ENCODE data around the gene HLA-DOA. TPM values are rescaled to one million over a fixed set of nuclear protein-coding genes. Genes with fewer than 3 reads are reported as not detected.
A peak's percentile ranks its signal among the peaks of the same experiment; 100 is the strongest.

HLA-DOA gene
- total and polyA plus RNA-seq, 5 experiments from 2014 or later, result 26.4 to 61.0 (median 50.7) TPM

GRCh38 chr6:32969685-32970412 is 39.5 kb downstream of the HLA-DOA start:
- H3K4me1 Mint-ChIP-seq, result peaks cover 32 to 57% (median 44%) of the 10 kb centered on the region in 4 donors
- peaks cover 13 to 26% (median 24%) of the 10 kb centered on the region in 3 donors for H3K36me3 Mint-ChIP-seq
- POLR2A ChIA-PET, result interaction anchor here (0.7 to 21.1 kb wide), 16 partner anchors 8 to 1067 kb away, joined by 3 to 510 read pairs (median 11); partner anchors contain the start of genes GPSM3, HLA-DMA, HLA-DMB and HLA-DPA1
- peak in 9 of 10 donors; percentile 45 to 79 (median 61) for DNase-seq
- ATAC-seq, result no peak
- peaks cover 0 to 2% (median 0%) of the 10 kb centered on the region in 5 donors for H3K27me3 Mint-ChIP-seq
- peak overlapping the region; percentile 78 to 99 (median 92) for H3K4me3 Mint-ChIP-seq
- H3K27ac Mint-ChIP-seq, result peak overlapping the region; percentile 91 to 100 (median 97)
- no peaks in the 10 kb centered on the region for H3K9me3 Mint-ChIP-seq

- Mint-ChIP-seq H3K4me1 (peaks cover 33 to 57% (median 42%) of the 10 kb centered on the region in 4 donors), H3K27me3 (peaks cover 0 to 2% (median 0%) of the 10 kb centered on the region in 5 donors), H3K4me3 (peak overlapping the region; percentile 78 to 99 (median 92)), H3K36me3 (peaks cover 13 to 18% (median 18%) of the 10 kb centered on the region in 3 donors), H3K9me3 (no peaks in the 10 kb centered on the region), H3K27ac (peak overlapping the region; percentile 91 to 100 (median 98))
- peak in 9 of 10 donors; percentile 38 to 75 (median 48) for DNase-seq
- ATAC-seq, result no peak
- POLR2A ChIA-PET, result interaction anchor here (0.5 to 21.1 kb wide), 16 partner anchors 9 to 1067 kb away, joined by 3 to 510 read pairs (median 8); partner anchors contain the start of genes HLA-DMA, HLA-DMB, PSMB8 and PSMB9
Observed at GRCh38 chr6:32968867-32969684, 40.3 kb downstream of the HLA-DOA start.

GRCh38 chr6:32968093-32968866 is 41.1 kb downstream of the HLA-DOA start, which contains the start of gene BRD2:
Gene BRD2 (plus strand): TSS chr6:32968594. CDS start chr6:32972899, 4,305 bp downstream.
- H3K4me3 Mint-ChIP-seq, result peak within 1 kb of the TSS; percentile 78 to 99 (median 92)
- no peaks in the 10 kb centered on the region for H3K9me3 Mint-ChIP-seq
- H3K36me3 Mint-ChIP-seq, result peaks cover 6 to 11% (median 10%) of the 10 kb centered on the region in 3 donors
- H3K4me1 Mint-ChIP-seq, result peaks cover 36 to 53% (median 41%) of the 10 kb centered on the region in 4 donors
- POLR2A ChIA-PET, result interaction anchor here (0.5 to 21.1 kb wide), 16 partner anchors 10 to 773 kb away, joined by 3 to 510 read pairs (median 6); partner anchors contain the start of genes HLA-DMA, HLA-DMB, PSMB8 and PSMB9
- DNase-seq (peak; percentile 92 to 99 (median 96)), ATAC-seq (peak; percentile 41 to 49)
- peak within 1 kb of the TSS; percentile 91 to 100 (median 98) for H3K27ac Mint-ChIP-seq
- H3K27me3 Mint-ChIP-seq, result peaks cover 0 to 2% (median 0%) of the 10 kb centered on the region in 5 donors

- peak in 3 of 10 donors; percentile 17 to 33 (median 30) for DNase-seq
- peaks cover 40 to 56% (median 43%) of the 10 kb centered on the region in 4 donors for H3K4me1 Mint-ChIP-seq
Observed at GRCh38 chr6:32967151-32968091, 42.0 kb downstream of the HLA-DOA start.

GRCh38 chr6:32964776-32965175 is 44.6 kb downstream of the HLA-DOA start:
- Mint-ChIP-seq H3K9me3 (no peaks in the 10 kb centered on the region), H3K36me3 (no peaks in the 10 kb centered on the region), H3K4me1 (peaks cover 43 to 70% (median 60%) of the 10 kb centered on the region in 4 donors), H3K27me3 (peaks cover 0 to 2% (median 0%) of the 10 kb centered on the region in 5 donors), H3K4me3 (peak overlapping the region in 3 of 10 donors; percentile 4 to 66 (median 8)), H3K27ac (peak overlapping the region in 9 of 10 donors; percentile 11 to 96 (median 83))
- POLR2A ChIA-PET, result interaction anchor here (12.6 kb wide), 1 partner anchor 11 kb away, joined by 344 read pairs; the partner anchor contains the start of gene HLA-DMA
- DNase-seq (no peak), ATAC-seq (no peak)

More at GRCh38 chr6:32967151-32968091, 42.0 kb downstream of the HLA-DOA start:
- H3K4me3 Mint-ChIP-seq, result peak overlapping the region; percentile 78 to 99 (median 90)
- no peaks in the 10 kb centered on the region for H3K9me3 Mint-ChIP-seq
- ATAC-seq, result no peak
- peak overlapping the region; percentile 80 to 100 (median 98) for H3K27ac Mint-ChIP-seq
- peaks cover 0 to 2% (median 0%) of the 10 kb centered on the region in 5 donors for H3K27me3 Mint-ChIP-seq
- POLR2A ChIA-PET, result interaction anchor here (0.5 to 21.1 kb wide), 14 partner anchors 8 to 772 kb away, joined by 3 to 510 read pairs (median 9); partner anchors contain the start of genes HLA-DMA, HLA-DMB, PSMB8 and PSMB9
- H3K36me3 Mint-ChIP-seq, result peaks cover 0 to 5% (median 3%) of the 10 kb centered on the region in 3 donors

GRCh38 chr6:32963866-32964265 is 45.5 kb downstream of the HLA-DOA start:
- no peaks in the 10 kb centered on the region for H3K9me3 Mint-ChIP-seq
- H3K36me3 Mint-ChIP-seq, result no peaks in the 10 kb centered on the region
- ATAC-seq (no peak), DNase-seq (no peak)
- peaks cover 0 to 2% (median 0%) of the 10 kb centered on the region in 5 donors for H3K27me3 Mint-ChIP-seq
- peak overlapping the region in 2 of 10 donors; percentile 12 to 50 for H3K4me3 Mint-ChIP-seq
- H3K27ac Mint-ChIP-seq, result peak overlapping the region in 9 of 10 donors; percentile 24 to 96 (median 78)
- peaks cover 42 to 74% (median 60%) of the 10 kb centered on the region in 4 donors for H3K4me1 Mint-ChIP-seq
- POLR2A ChIA-PET, result interaction anchor here (0.9 to 12.6 kb wide), 5 partner anchors 9 to 22 kb away, joined by 3 to 344 read pairs (median 4); partner anchors contain the start of gene HLA-DMA

GRCh38 chr6:32962213-32962826 is 47.1 kb downstream of the HLA-DOA start:
- H3K27me3 Mint-ChIP-seq, result no peaks in the 10 kb centered on the region
- DNase-seq (no peak), ATAC-seq (no peak)
- peaks cover 37 to 75% (median 57%) of the 10 kb centered on the region in 4 donors for H3K4me1 Mint-ChIP-seq
- H3K27ac Mint-ChIP-seq, result peak overlapping the region in 2 of 10 donors; percentile 31 to 71
- peaks cover 0 to 4% (median 0%) of the 10 kb centered on the region in 3 donors for H3K36me3 Mint-ChIP-seq
- POLR2A ChIA-PET, result interaction anchor here (0.6 to 12.6 kb wide), 5 partner anchors 9 to 289 kb away, joined by 3 to 344 read pairs (median 4); partner anchors contain the start of genes HLA-DMA, PSMB9 and TAP1
- H3K4me3 Mint-ChIP-seq, result peak overlapping the region in 4 of 10 donors; percentile 12 to 44 (median 32)
- H3K9me3 Mint-ChIP-seq, result no peaks in the 10 kb centered on the region

- H3K36me3 Mint-ChIP-seq, result peaks cover 0 to 4% (median 0%) of the 10 kb centered on the region in 3 donors
- H3K4me3 Mint-ChIP-seq, result no peak overlapping the region
- no peak for DNase-seq
- POLR2A ChIA-PET, result interaction anchor here (4.3 kb wide), 1 partner anchor 13 kb away, joined by 66 read pairs; no protein-coding TSS in a partner anchor
- H3K9me3 Mint-ChIP-seq, result no peaks in the 10 kb centered on the region
- ATAC-seq, result no peak
- H3K27ac Mint-ChIP-seq, result peak overlapping the region in 7 of 10 donors; percentile 3 to 74 (median 28)
- H3K4me1 Mint-ChIP-seq, result peaks cover 25 to 68% (median 45%) of the 10 kb centered on the region in 4 donors
- no peaks in the 10 kb centered on the region for H3K27me3 Mint-ChIP-seq
Observed at GRCh38 chr6:32960563-32960962, 48.8 kb downstream of the HLA-DOA start.

- POLR2A ChIA-PET, result interaction anchor here (4.5 to 13.5 kb wide), 2 partner anchors 12 to 13 kb away, joined by 65 to 344 read pairs; partner anchors contain the start of genes BRD2 and HLA-DMB
- Mint-ChIP-seq H3K9me3 (no peaks in the 10 kb centered on the region), H3K4me3 (no peak overlapping the region), H3K27me3 (no peaks in the 10 kb centered on the region), H3K36me3 (peaks cover 0 to 4% (median 0%) of the 10 kb centered on the region in 3 donors), H3K4me1 (peaks cover 29 to 68% (median 46%) of the 10 kb centered on the region in 4 donors), H3K27ac (peak overlapping the region in 3 of 10 donors; percentile 13 to 65 (median 32))
- no peak for DNase-seq
- no peak for ATAC-seq
Observed at GRCh38 chr6:32956176-32956575, 53.2 kb downstream of the HLA-DOA start.
